BLaER1 treated with 17β-estradiol and CSF1 and Interleukin-3, amounts not matched to agents 10 nM and 100 nM (cell line): ENCODE data around the gene ST6GALNAC2.
A peak's percentile ranks its signal among the peaks of the same experiment; 100 is the strongest.

Source experiments
- H3K27ac ChIP-seq, 11 experiments: shearing (Covaris generic); formaldehyde crosslinking; 2 replicates each; pipeline ENCODE4 v1.8.1; 2022
- H3K27me3 ChIP-seq, 11 experiments: shearing (Covaris generic); formaldehyde crosslinking; 2 replicates each; pipeline ENCODE4 v1.8.1; 2022
- H3K36me3 ChIP-seq, 11 experiments: shearing (Covaris generic); formaldehyde crosslinking; 2 replicates each; pipeline ENCODE4 v1.8.1; 2022
- H3K4me1 ChIP-seq, 10 experiments: shearing (Covaris generic); formaldehyde crosslinking; 2 replicates each; pipeline ENCODE4 v1.8.1; 2022
- H3K4me2 ChIP-seq, 11 experiments: shearing (Covaris generic); formaldehyde crosslinking; 2 replicates each; pipeline ENCODE4 v1.8.1; 2022
- H3K4me3 ChIP-seq, 10 experiments: shearing (Covaris generic); formaldehyde crosslinking; 2 replicates each; pipeline ENCODE4 v1.8.1; 2022
- H3K9ac ChIP-seq, 11 experiments: shearing (Covaris generic); formaldehyde crosslinking; 2 replicates each; pipeline ENCODE4 v1.8.1; 2022
- H3K9me3 ChIP-seq, 11 experiments: shearing (Covaris generic); formaldehyde crosslinking; replicated peaks in 1 of 11; 2 replicates each; pipeline ENCODE4 v1.8.1; 2022
- H4K20me1 ChIP-seq, 11 experiments: shearing (Covaris generic); formaldehyde crosslinking; 2 replicates each; pipeline ENCODE4 v1.8.1; 2022
- Cebpa-rat ChIP-seq, 11 experiments: shearing (Covaris generic); IDR thresholded peaks; 2 replicates each; pipeline ENCODE4 v1.8.1; 2022

The ST6GALNAC2 gene

GRCh38 chr17:76532072-76532651, 53.5 kb downstream of the ST6GALNAC2 start:
- Histone ChIP-seq H3K9me3 (no peaks in the 10 kb centered on the region), H3K36me3 (no peaks in the 10 kb centered on the region), H3K4me3 (no peak overlapping the region), H4K20me1 (no peaks in the 10 kb centered on the region), H3K9ac (no peak overlapping the region; a peak in 1 of 22 replicates), H3K4me1 (peaks cover 66 to 94% (median 87%) of the 10 kb centered on the region in 10 experiments), H3K4me2 (peak overlapping the region in 10 of 11 experiments; percentile 21 to 99 (median 91); a peak in 15 of 22 replicates), H3K27ac (peak overlapping the region in 5 of 11 experiments; percentile 77 to 88 (median 82); a peak in 6 of 22 replicates), H3K27me3 (peaks cover 14 to 24% (median 18%) of the 10 kb centered on the region in 11 experiments)
- TF ChIP-seq Cebpa-rat (IDR thresholded peaks at IDR 0.05): no peak

- peak overlapping the region; percentile 79 to 99 (median 93) for H3K4me2 ChIP-seq
- peaks cover 8 to 18% (median 12%) of the 10 kb centered on the region in 11 experiments for H3K27me3 ChIP-seq
- peak overlapping the region in 10 of 11 experiments; percentile 77 to 95 (median 82); a peak in 15 of 22 replicates for H3K27ac ChIP-seq
- H3K4me1 ChIP-seq: peaks cover 66 to 94% (median 87%) of the 10 kb centered on the region in 10 experiments
- no peaks in the 10 kb centered on the region for H3K9me3 ChIP-seq
- H4K20me1 ChIP-seq: no peaks in the 10 kb centered on the region
- H3K36me3 ChIP-seq: no peaks in the 10 kb centered on the region
- no peak for TF ChIP-seq Cebpa-rat (IDR thresholded peaks at IDR 0.05)
- H3K4me3 ChIP-seq: no peak overlapping the region
- H3K9ac ChIP-seq: peak overlapping the region in 4 of 11 experiments; percentile 73 to 87 (median 79); a peak in 5 of 22 replicates
These were observed 54.1 kb downstream of the ST6GALNAC2 start for GRCh38 chr17:76531486-76532038.

GRCh38 chr17:76530811-76531485, 54.7 kb downstream of the ST6GALNAC2 start:
- Histone ChIP-seq H3K4me3 (no peak overlapping the region; a peak in 2 of 20 replicates), H3K9me3 (no peaks in the 10 kb centered on the region), H3K27ac (peak overlapping the region; percentile 77 to 95 (median 83)), H3K4me2 (peak overlapping the region; percentile 79 to 99 (median 93)), H3K27me3 (peaks cover 1 to 12% (median 6%) of the 10 kb centered on the region in 11 experiments; a peak in 20 of 22 replicates), H4K20me1 (no peaks in the 10 kb centered on the region), H3K9ac (peak overlapping the region; percentile 65 to 87 (median 73); a peak in 19 of 22 replicates), H3K4me1 (peaks cover 62 to 94% (median 87%) of the 10 kb centered on the region in 10 experiments), H3K36me3 (no peaks in the 10 kb centered on the region)
- TF ChIP-seq Cebpa-rat (IDR thresholded peaks at IDR 0.05): no peak

GRCh38 chr17:76530095-76530723, 55.5 kb downstream of the ST6GALNAC2 start:
- no peak for TF ChIP-seq Cebpa-rat (IDR thresholded peaks at IDR 0.05)
- H3K4me1 ChIP-seq: peaks cover 58 to 94% (median 86%) of the 10 kb centered on the region in 10 experiments
- H3K9me3 ChIP-seq: no peaks in the 10 kb centered on the region
- no peaks in the 10 kb centered on the region for H3K36me3 ChIP-seq
- no peaks in the 10 kb centered on the region for H4K20me1 ChIP-seq
- peak overlapping the region; percentile 65 to 87 (median 73) for H3K9ac ChIP-seq
- H3K4me3 ChIP-seq: peak overlapping the region in 1 of 10 experiments; percentile 5; a peak in 4 of 20 replicates
- peak overlapping the region; percentile 77 to 95 (median 83) for H3K27ac ChIP-seq
- H3K27me3 ChIP-seq: 0 out of 22 replicates have a peak, but pooled peaks cover 0 to 9% (median 0%) of the 10 kb centered on the region in 11 experiments
- peak overlapping the region; percentile 79 to 99 (median 93) for H3K4me2 ChIP-seq

- Histone ChIP-seq H4K20me1 (no peaks in the 10 kb centered on the region), H3K27me3 (0 out of 22 replicates have a peak, but pooled peaks cover 0 to 9% (median 0%) of the 10 kb centered on the region in 11 experiments), H3K4me1 (peaks cover 58 to 94% (median 86%) of the 10 kb centered on the region in 10 experiments), H3K9me3 (no peaks in the 10 kb centered on the region), H3K4me2 (peak overlapping the region; percentile 79 to 99 (median 93)), H3K36me3 (no peaks in the 10 kb centered on the region), H3K27ac (peak overlapping the region; percentile 77 to 95 (median 83)), H3K4me3 (peak overlapping the region in 1 of 10 experiments; percentile 5; a peak in 2 of 20 replicates), H3K9ac (peak overlapping the region; percentile 65 to 87 (median 73))
- TF ChIP-seq Cebpa-rat (IDR thresholded peaks at IDR 0.05): no peak
These were observed 56.2 kb downstream of the ST6GALNAC2 start for GRCh38 chr17:76529224-76530094.

- peak overlapping the region; percentile 79 to 99 (median 93) for H3K4me2 ChIP-seq
- H3K36me3 ChIP-seq: no peaks in the 10 kb centered on the region
- no peak for TF ChIP-seq Cebpa-rat (IDR thresholded peaks at IDR 0.05)
- H4K20me1 ChIP-seq: no peaks in the 10 kb centered on the region
- H3K27ac ChIP-seq: peak overlapping the region; percentile 77 to 95 (median 83)
- H3K27me3 ChIP-seq: peaks cover 0 to 10% (median 0%) of the 10 kb centered on the region in 11 experiments; a peak in 1 of 22 replicates
- H3K9me3 ChIP-seq: no peaks in the 10 kb centered on the region
- peak overlapping the region; percentile 9 to 54 (median 34); a peak in 14 of 20 replicates for H3K4me3 ChIP-seq
- peaks cover 60 to 98% (median 88%) of the 10 kb centered on the region in 10 experiments for H3K4me1 ChIP-seq
- H3K9ac ChIP-seq: peak overlapping the region; percentile 65 to 87 (median 73)
These were observed 57.0 kb downstream of the ST6GALNAC2 start for GRCh38 chr17:76528528-76529223.

- Histone ChIP-seq H3K4me3 (peak overlapping the region; percentile 11 to 54 (median 34); a peak in 14 of 20 replicates), H3K9me3 (no peaks in the 10 kb centered on the region), H3K27ac (peak overlapping the region; percentile 77 to 95 (median 83)), H3K9ac (peak overlapping the region; percentile 56 to 87 (median 73)), H3K4me2 (peak overlapping the region; percentile 67 to 99 (median 93)), H3K36me3 (no peaks in the 10 kb centered on the region), H3K27me3 (peaks cover 0 to 15% (median 0%) of the 10 kb centered on the region in 11 experiments; a peak in 2 of 22 replicates), H4K20me1 (no peaks in the 10 kb centered on the region), H3K4me1 (peaks cover 60 to 100% (median 94%) of the 10 kb centered on the region in 10 experiments)
- no peak for TF ChIP-seq Cebpa-rat (IDR thresholded peaks at IDR 0.05)
These were observed 57.5 kb downstream of the ST6GALNAC2 start for GRCh38 chr17:76528156-76528527.
